ENCODE measurements around the gene C11orf91.
"Not testable (repeated sequence)": the region's sequence is repeated elsewhere in the genome, so short reads cannot be mapped to it uniquely, and the experiment has no call there.

C11orf91 gene

DNA sequence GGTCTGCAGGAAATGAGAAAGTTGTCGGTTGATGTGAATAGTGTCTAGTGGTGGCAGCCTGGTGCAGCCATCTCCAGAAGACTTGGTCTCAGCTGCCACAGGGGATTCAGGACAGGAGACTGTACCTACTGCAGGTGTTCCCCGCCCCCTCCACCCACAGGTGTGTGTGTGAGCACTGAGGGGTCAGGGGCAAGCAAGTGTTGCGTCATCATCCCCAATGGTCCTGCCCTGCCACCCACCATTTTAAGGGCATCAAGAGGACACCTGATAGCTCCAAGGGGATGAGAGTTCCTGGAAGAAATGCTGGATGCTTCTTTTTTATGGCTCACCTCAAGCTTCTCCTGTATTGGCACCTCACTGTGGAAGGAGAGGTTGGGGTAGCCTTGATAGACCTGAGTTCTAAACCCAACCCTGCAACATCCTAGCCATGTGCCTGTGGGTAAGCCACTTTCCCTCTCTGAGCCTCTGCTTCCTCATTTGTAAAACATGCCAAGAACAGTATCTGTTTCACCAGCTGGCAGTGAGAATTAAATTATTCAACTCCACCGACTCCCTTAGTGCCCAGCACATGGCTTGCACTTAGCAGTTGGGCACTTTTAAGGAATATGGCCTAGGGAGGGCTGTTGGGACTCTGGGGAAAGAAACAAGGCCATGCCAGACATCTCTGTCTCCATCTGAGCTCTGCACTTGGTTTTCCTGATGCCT is 6.1 kb downstream of the C11orf91 start:
- Mint-ChIP-seq H3K4me1 (peaks cover 6% of the 10 kb centered on the region), H3K27ac (no peak overlapping the region), H3K9me3 (no peaks in the 10 kb centered on the region), H3K4me3 (no peak overlapping the region), H3K36me3 (no peaks in the 10 kb centered on the region)
- ATAC-seq, result no peak
- no peak for DNase-seq (ENCODE audit: low spot score in 2 of 2)

DNA sequence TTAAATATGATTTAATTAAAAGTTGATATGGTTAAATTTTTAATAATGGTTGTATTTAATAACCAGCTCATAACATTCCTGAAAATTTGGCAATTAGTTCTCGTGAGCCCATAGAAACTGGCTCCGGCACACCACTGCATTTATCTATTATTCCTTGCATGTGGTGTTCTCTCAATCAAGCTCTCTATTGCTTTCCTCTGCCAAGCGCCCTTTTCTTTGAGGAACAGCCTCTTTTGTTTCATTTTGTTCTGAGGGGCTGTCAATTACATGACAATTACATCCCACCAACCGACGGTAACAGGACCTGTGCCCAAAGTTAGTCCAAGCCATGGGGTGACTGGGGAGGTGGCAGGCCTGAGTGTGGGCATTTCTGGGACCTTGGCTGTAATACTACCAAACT is 8.1 kb downstream of the C11orf91 start:
- no peak for DNase-seq (ENCODE audit: low spot score in 2 of 2)
- Mint-ChIP-seq H3K36me3 (no peaks in the 10 kb centered on the region), H3K27ac (no peak overlapping the region), H3K4me1 (peaks cover 5% of the 10 kb centered on the region), H3K9me3 (no peaks in the 10 kb centered on the region), H3K4me3 (no peak overlapping the region)
- ATAC-seq, result no peak

DNA sequence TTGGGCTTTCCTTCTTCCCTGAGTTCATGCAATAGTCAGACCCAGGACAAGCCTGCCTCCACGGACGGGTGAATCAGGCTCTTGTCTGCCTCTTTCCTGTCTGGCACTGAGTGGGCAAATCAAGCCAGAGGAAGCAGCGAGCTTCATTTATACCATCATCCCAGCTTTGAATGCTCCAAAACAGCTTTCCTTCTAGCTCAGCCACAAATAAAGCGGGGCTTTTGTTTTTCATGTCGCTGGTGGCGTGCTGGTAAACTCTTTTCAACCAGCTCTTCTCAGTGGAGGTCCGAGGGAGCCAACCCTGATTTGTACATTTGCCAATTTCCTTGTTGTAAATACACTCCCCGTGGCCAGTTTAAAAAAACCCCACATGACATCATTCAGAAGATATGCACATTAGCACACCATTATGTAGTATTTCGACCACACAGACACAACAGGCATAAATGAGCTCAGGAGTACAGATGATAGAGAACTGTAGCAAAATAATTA is 8.6 kb downstream of the C11orf91 start:
- H3K36me3 Mint-ChIP-seq, result no peaks in the 10 kb centered on the region
- H3K27ac Mint-ChIP-seq, result no peak overlapping the region
- H3K4me3 Mint-ChIP-seq, result no peak overlapping the region
- no peaks in the 10 kb centered on the region for H3K9me3 Mint-ChIP-seq
- peaks cover 5% of the 10 kb centered on the region for H3K4me1 Mint-ChIP-seq
- ATAC-seq, result no peak
- no peak for DNase-seq (ENCODE audit: low spot score in 2 of 2)

DNA sequence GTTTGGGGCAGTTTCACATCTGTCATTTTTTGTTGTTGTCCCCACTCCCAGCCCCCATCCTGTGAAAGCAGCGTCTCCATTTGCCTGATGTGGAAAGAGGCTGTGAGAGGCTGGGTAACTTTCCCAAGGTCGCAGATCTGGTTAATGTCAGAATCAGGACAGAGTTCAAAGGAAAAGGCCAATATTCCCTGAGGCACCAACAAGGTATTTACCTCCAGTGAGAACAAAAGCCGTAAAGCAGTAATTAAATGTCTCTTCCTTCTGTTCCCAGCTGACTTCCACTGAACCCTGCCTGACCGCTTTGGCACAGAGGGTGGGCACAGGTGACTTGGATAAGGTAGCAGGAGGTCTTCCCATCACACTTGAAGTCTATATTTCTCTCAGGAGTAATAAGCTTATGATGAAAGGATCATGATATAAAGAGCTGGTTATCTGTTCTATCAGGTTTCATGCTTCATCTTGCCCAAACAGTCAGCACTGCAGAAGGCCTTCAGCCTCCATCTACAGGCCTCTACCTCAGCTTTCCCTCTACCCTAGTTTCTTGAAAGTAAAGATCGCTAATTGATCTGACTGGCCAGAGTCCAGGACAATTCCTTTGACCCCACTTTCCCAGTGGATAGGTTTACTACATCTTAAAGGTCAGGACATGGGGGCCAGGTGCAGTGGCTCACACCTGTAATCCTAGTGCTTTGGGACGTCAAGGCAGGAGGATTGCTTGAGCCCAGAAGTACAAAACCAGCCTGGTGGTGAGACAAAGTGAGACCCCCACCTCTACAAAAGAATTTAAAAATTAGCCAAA is 9.4 kb downstream of the C11orf91 start:
- ATAC-seq (no peak), DNase-seq (ENCODE audit: low spot score in 2 of 2) (no peak)
- Mint-ChIP-seq H3K4me1 (peaks cover 5% of the 10 kb centered on the region), H3K36me3 (no peaks in the 10 kb centered on the region), H3K9me3 (no peaks in the 10 kb centered on the region), H3K27ac (no peak overlapping the region), H3K4me3 (no peak overlapping the region)

DNA sequence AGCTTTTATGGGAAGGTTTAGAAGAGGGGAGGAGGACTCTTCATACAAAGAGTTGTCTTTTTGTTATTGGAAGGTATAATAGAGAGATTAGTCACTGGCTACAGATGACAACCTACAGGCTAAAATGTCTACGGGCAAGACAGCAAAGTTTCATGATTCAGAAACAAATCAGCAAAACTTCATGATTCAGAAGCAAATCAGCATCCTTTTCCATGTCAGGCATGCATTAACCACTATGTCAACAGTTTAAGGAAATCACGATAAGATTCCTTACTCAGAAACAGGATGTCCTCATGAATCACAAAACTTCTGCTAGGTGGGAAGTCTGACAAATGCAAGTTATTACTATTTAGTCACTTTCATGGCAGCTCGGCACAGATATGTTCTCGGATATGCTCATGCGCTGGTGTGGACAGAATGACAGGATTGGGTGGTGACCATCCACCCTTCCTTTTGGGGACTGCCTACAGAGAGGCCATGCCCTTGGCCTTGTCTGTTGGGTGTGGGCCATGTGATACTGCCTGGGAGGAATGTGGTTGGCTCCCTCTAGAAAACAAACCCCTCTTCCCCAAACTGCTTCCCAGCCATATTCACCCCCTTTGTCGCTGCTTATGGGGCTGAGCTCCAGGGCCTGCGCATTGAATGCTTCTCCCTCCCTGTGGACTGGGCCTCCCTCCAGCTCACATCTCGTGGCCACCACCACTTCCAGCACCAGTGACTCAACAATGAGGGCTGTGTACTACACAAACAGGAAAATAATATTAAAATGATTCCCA is 10.1 kb downstream of the C11orf91 start:
- peaks cover 5% of the 10 kb centered on the region for H3K4me1 Mint-ChIP-seq
- H3K27ac Mint-ChIP-seq, result no peak overlapping the region
- H3K4me3 Mint-ChIP-seq, result no peak overlapping the region
- H3K36me3 Mint-ChIP-seq, result no peaks in the 10 kb centered on the region
- peak; percentile 80 for ATAC-seq
- DNase-seq (ENCODE audit: low spot score in 2 of 2), result no peak
- H3K9me3 Mint-ChIP-seq, result no peaks in the 10 kb centered on the region

DNA sequence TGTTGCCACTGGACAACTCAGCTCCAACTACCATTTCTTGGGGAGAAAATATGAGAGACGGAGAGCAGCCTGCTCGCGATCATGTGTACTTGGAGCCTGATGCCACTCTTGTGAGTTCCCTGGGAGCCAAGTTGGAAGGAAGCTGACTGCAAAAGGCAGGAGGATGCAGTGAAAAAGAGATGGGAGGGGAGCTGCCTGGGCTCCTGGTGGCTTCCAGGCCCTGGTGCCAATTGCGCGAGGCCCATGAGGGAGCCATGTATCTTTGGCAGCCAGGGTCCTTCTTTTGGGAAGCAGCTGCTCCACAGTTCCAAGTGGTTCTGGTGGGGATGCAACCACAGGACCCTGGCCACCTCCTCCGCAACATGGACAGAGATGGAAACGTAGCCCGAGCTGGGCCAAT is 11.1 kb downstream of the C11orf91 start:
- Mint-ChIP-seq H3K9me3 (no peaks in the 10 kb centered on the region), H3K36me3 (no peaks in the 10 kb centered on the region), H3K4me1 (peaks cover 5% of the 10 kb centered on the region), H3K27ac (no peak overlapping the region), H3K4me3 (no peak overlapping the region)
- DNase-seq (ENCODE audit: low spot score in 2 of 2) (no peak), ATAC-seq (no peak)

DNA sequence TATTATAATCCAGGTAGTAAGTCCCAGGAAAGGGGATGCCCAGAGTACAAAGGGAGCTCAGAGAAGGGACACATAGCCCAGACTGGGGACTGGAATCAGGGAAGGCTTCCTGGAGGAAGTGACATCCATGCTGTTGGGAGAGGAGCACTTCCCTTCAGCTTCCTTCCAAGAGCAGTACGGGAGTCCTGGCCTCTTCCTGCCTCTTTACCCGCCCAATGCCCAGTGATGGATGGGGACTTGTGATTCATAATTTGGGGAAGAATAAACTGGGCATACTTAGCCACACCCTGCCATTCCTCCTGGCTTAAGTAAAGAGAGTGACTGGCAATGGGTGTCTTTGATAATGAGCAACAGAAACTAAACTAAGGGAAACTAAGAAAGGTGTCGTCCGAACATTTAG is 11.5 kb downstream of the C11orf91 start:
- H3K4me3 Mint-ChIP-seq, result no peak overlapping the region
- H3K36me3 Mint-ChIP-seq, result no peaks in the 10 kb centered on the region
- H3K27ac Mint-ChIP-seq, result no peak overlapping the region
- DNase-seq (ENCODE audit: low spot score in 2 of 2) (no peak), ATAC-seq (no peak)
- no peaks in the 10 kb centered on the region for H3K9me3 Mint-ChIP-seq
- H3K4me1 Mint-ChIP-seq, result peaks cover 5% of the 10 kb centered on the region

DNA sequence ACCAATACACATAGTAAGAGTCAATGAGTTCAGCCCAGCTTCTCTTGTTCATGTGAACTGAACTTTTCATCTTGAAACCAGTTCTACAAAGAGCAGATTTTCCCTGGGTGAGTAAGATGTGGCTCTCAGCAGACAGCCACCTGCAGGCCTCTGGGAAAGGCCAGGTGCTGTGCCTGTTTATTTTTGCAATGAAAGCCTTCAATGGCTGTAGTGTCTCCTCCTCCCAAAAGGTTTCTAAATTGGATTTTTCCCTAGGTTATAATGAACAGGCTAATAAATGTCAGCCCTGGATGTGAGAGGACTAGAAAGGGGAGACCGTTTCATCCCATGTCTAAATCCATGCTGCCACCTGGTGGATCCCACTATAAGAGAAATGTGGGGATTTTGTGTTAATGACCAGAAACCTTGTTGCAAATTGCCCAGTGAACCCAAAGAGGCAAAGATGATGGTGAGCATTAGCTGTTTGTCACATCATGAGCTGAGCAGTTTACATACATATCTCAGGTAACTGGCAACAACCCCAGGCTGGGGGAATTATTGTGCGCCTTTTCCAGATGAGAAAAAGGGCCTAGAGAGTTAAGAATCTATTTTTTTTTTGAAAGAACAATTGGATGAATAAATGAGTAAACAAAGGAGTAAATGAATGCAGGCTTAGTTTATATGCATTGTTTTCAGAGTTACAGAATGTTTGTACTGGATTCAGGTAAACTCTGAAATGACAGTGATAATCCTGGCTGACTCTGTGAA is 12.7 kb downstream of the C11orf91 start:
- Mint-ChIP-seq H3K36me3 (no peaks in the 10 kb centered on the region), H3K27ac (no peak overlapping the region), H3K9me3 (no peaks in the 10 kb centered on the region), H3K4me3 (no peak overlapping the region), H3K4me1 (peaks cover 5% of the 10 kb centered on the region)
- ATAC-seq, result peak; percentile 54
- DNase-seq (ENCODE audit: low spot score in 2 of 2), result no peak

DNA sequence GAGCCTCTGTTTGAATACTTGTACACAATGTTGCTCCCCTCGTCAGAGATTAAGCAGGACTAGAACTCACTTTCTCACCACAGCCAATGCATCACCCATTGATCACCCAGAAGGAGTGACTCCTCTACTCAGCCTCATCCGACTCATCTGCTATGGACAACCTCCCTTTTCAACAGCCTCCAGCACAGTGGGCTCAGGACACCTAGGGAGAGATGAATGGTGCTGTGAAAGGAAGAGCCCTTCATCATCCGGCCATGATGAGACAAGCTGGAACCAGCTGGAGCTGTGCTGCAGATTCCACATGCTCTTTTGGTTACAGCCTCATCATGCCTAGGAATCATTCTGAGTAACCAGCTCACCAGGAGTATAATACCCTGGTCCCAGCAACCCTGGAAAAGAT is 15.5 kb downstream of the C11orf91 start:
- no peak for DNase-seq (ENCODE audit: low spot score in 2 of 2)
- Mint-ChIP-seq H3K36me3 (no peaks in the 10 kb centered on the region), H3K9me3 (no peaks in the 10 kb centered on the region), H3K27ac (no peak overlapping the region), H3K4me3 (no peak overlapping the region), H3K4me1 (no peaks in the 10 kb centered on the region)
- peak; percentile 62 for ATAC-seq

DNA sequence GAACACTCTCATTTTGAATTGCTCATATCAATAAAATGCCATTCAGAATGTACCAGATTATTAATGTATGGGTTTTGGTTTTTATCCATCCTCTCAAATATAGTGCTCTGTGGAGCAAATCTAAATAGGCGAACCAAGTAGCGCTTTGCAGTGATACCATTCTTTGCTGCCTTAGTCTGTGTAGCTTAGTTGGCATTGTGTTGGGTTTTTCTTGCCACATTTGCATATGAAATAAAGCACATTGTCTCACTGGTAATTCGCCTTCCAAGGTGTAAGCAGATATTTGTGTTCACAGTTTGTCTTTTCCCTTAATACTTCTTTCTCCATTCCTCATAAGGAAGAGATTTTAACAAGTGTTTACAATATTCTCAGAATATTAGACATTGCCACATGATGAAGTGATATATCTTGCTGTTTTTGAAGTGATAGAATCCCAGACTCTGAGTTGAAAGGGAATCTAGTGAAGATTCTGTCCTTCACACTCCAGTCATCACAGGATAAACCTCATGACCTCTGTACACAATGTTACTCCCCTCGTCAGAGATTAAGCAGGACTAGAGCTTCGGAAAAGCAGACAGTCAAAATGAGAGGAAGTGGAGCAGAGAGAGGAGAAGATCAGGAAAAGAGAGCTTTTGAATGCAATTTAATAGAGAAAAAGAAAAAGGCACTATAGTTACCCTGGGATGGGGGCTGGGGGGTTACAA is 16.5 kb downstream of the C11orf91 start:
- DNase-seq (ENCODE audit: low spot score in 2 of 2), result no peak
- Mint-ChIP-seq H3K36me3 (no peaks in the 10 kb centered on the region), H3K27ac (no peak overlapping the region), H3K4me1 (no peaks in the 10 kb centered on the region), H3K4me3 (no peak overlapping the region), H3K9me3 (no peaks in the 10 kb centered on the region)
- ATAC-seq, result no peak

DNA sequence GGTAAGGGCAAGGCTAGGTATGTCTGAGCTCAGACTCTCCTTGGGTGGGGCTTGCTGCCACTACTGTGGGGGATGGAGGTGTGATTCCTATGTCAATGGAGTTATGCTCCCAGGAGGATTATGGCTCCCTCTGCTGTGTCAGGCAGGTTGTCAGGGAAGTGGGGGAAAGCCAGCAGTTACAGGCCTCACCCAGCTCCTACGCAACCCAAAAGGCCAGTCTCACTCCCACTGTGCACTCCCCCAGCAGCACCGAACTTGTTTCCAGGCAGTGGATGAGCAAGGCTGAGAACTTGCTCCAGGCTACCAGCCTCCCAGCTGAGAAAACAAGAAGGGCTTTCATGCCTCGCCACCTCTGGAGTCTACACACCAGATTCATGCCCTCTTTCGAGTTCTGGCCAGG is 18.2 kb downstream of the C11orf91 start:
- H3K27ac Mint-ChIP-seq, result no peak overlapping the region
- no peaks in the 10 kb centered on the region for H3K9me3 Mint-ChIP-seq
- H3K36me3 Mint-ChIP-seq, result no peaks in the 10 kb centered on the region
- DNase-seq (ENCODE audit: low spot score in 2 of 2) (no peak), ATAC-seq (no peak)
- no peaks in the 10 kb centered on the region for H3K4me1 Mint-ChIP-seq
- no peak overlapping the region for H3K4me3 Mint-ChIP-seq

DNA sequence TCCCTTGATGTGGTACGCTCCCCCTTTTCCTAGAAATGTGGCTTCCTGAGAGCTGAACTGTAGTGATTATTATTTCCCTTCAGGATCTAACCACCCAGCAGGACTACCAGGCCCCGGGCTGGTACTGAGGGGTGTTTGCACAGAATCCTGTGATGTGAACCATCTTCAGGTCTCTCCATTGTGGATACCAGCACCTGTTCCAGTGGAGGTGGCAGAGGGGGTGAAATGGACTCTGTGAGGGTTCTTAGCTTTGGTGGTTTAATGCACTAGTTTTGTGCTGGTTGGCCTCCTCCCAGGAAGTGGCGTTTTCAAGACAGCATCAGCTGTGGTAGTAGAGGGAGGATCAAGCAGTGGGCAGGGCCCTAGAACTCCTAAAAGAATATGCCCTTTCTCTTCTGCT is 18.6 kb downstream of the C11orf91 start:
- Mint-ChIP-seq H3K36me3 (no peaks in the 10 kb centered on the region), H3K27ac (no peak overlapping the region), H3K4me3 (no peak overlapping the region), H3K4me1 (no peaks in the 10 kb centered on the region), H3K9me3 (no peaks in the 10 kb centered on the region)
- ATAC-seq, result no peak
- no peak for DNase-seq (ENCODE audit: low spot score in 2 of 2)

DNA sequence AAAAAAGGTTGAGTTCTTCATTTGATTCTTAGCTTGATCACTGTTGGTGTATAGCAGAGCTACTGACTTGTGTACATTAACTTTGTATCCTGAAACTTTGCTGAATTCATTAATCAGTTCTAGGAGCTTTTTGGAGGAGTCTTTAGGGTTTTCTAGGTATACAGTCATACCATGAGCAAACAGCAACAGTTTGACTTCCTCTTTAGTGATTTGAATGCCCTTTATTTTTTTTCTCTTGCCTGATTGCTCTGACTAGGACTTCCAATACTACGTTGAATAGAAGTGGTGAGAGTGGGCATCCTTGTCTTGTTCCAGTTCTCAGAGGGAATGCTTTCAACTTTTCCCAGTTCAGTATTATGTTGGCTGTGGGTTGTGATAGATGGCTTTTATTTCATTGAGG is 22.0 kb downstream of the C11orf91 start:
- H3K4me3 Mint-ChIP-seq; DNase-seq (ENCODE audit: low spot score in 2 of 2); H3K4me1 Mint-ChIP-seq; H3K27ac Mint-ChIP-seq; ATAC-seq; H3K9me3 Mint-ChIP-seq; H3K36me3 Mint-ChIP-seq: not testable (repeated sequence)

DNA sequence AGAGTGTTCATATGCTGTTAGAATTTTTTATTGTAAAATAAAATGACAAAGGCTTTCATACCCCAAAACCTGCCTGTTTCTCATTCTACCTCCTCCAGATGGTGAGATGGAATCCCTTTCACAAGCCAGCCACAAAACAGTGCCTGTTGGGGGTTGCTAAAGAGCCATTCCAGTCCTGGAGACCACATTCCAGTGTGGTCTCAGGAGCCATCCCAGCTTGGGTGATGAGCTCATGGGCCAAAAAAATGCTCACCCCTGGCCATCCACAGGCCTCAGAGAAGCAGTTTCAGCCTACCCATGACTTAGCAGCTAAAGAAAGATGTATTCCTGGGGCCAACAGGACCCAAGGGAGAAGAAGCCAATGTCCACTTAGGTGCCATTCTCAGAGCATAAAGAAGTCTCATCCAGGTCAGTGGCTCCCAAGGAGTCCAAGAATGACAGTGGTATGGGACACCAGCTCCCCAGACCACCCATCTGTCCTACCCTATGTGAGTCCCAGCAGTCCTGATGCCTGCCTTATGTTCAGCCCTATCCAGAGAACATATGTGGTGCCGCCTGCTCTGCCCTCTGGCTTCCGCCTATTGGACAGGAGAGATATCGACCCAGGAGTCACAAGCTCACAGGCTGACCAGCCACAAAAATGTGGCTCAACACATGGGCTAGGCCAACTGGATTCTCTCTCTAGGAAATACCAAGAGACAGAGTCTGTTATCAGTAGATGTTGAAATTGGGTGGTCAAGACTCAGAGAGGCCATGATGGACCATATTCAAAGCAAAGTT is 26.4 kb downstream of the C11orf91 start:
- ATAC-seq (no peak), DNase-seq (ENCODE audit: low spot score in 2 of 2) (no peak)
- Mint-ChIP-seq H3K9me3 (no peaks in the 10 kb centered on the region), H3K27ac (no peak overlapping the region), H3K4me3 (no peak overlapping the region), H3K4me1 (peaks cover 8% of the 10 kb centered on the region), H3K36me3 (no peaks in the 10 kb centered on the region)

All from stimulated activated effector memory CD8-positive, alpha-beta T cell treated with anti-CD3 and anti-CD28 coated beads, Interleukin-12 subunit alpha, Interleukin-12 subunit beta, amount 100 ng/mL, for 72 hours (primary cell).